Colonic mucosa (tissue), 4 donors: ENCODE results near the gene KXD1. TPM values are rescaled to one million over a fixed set of nuclear protein-coding genes. Genes with fewer than 3 reads are reported as not detected.

Source experiments
- DNase-seq: peaks from one replicate; pipeline ENCODE4 v3.0.0-alpha.2; 2020
- H3K27ac ChIP-seq: fragments of 200-600 bp; one replicate; pipeline ENCODE4 v1.8.0; 2021
- H3K27me3 ChIP-seq: fragments of 200-600 bp; one replicate; pipeline ENCODE4 v1.8.0; 2021
- H3K36me3 ChIP-seq: fragments of 200-600 bp; one replicate; pipeline ENCODE4 v1.8.0; 2021
- H3K4me1 ChIP-seq: fragments of 200-600 bp; one replicate; pipeline ENCODE4 v1.8.0; 2021; ENCODE audit warnings: mild to moderate bottlenecking
- H3K4me3 ChIP-seq: fragments of 200-600 bp; one replicate; pipeline ENCODE4 v1.8.0; 2021
- H3K9ac ChIP-seq, 2 donors: one replicate each; pipeline ENCODE4 v1.7.0; 2013; ENCODE audit warnings: control low read depth in 2 of 2, low read depth in 2 of 2, low read length in 2 of 2
- H3K9me3 ChIP-seq: fragments of 200-600 bp; one replicate; pipeline ENCODE4 v1.8.0; 2021
- CTCF ChIP-seq: fragments of 200-600 bp; IDR thresholded peaks from one replicate; pipeline ENCODE4 v1.8.0; 2022; ENCODE audit warnings: antibody characterized with exemption, mild to moderate bottlenecking
- intact Hi-C: fragments of 100-400 bp; cut with DNase I; formaldehyde crosslinking; loops from one replicate; pipeline ENCODE4 v1.14.1; 2022
- total RNA-seq, 2 donors: library from RNA; stranded (reverse); fragmentation: NEBNext Ultra II Directional in 1 of 2; extraction: Animal tissue kit (Norgen Biotek cat#: 25700) in 1 of 2; gene quantifications; one replicate each; pipeline ENCODE4 v1.2.1, GENCODE V29; 2021
- donor health status: healthy.
- donor health status: DM: no; HTN: no; CAD: no.
- donor health status: DM: no; HTN: no; CAD: no.

Gene KXD1
- total RNA-seq, 2 donors from 2014 or later = 66.8 to 80.4 TPM

GRCh38 chr19:18608805-18609716 is 51.4 kb downstream of the KXD1 start:
- Histone ChIP-seq H3K4me1 (no peaks in the 10 kb centered on the region), H3K27ac (no peak overlapping the region), H3K27me3 (peaks cover 95% of the 10 kb centered on the region), H3K4me3 (no peak overlapping the region), H3K9ac (no peak overlapping the region), H3K9me3 (no peaks in the 10 kb centered on the region), H3K36me3 (no peaks in the 10 kb centered on the region)
- intact Hi-C loops = no loop called here
- no peak for TF ChIP-seq CTCF
- DNase-seq = no peak

GRCh38 chr19:18609717-18610051 is 52.0 kb downstream of the KXD1 start:
- Histone ChIP-seq H3K9me3 (no peaks in the 10 kb centered on the region), H3K4me3 (no peak overlapping the region), H3K36me3 (no peaks in the 10 kb centered on the region), H3K9ac (no peak overlapping the region), H3K4me1 (no peaks in the 10 kb centered on the region), H3K27ac (no peak overlapping the region), H3K27me3 (peaks cover 95% of the 10 kb centered on the region)
- DNase-seq = no peak
- intact Hi-C loops = no loop called here
- no peak for TF ChIP-seq CTCF

GRCh38 chr19:18610245-18610555 is 52.5 kb downstream of the KXD1 start:
- peaks cover 89% of the 10 kb centered on the region for H3K27me3 ChIP-seq
- intact Hi-C loops = no loop called here
- no peak overlapping the region for H3K27ac ChIP-seq
- no peak for TF ChIP-seq CTCF
- H3K9me3 ChIP-seq = no peaks in the 10 kb centered on the region
- DNase-seq = no peak
- H3K4me1 ChIP-seq = no peaks in the 10 kb centered on the region
- no peaks in the 10 kb centered on the region for H3K36me3 ChIP-seq
- H3K4me3 ChIP-seq = no peak overlapping the region
- no peak overlapping the region for H3K9ac ChIP-seq

- Histone ChIP-seq H3K4me3 (no peak overlapping the region), H3K36me3 (no peaks in the 10 kb centered on the region), H3K27me3 (peaks cover 84% of the 10 kb centered on the region), H3K9me3 (no peaks in the 10 kb centered on the region), H3K9ac (no peak overlapping the region), H3K27ac (no peak overlapping the region), H3K4me1 (no peaks in the 10 kb centered on the region)
- no peak for TF ChIP-seq CTCF
- DNase-seq = no peak
- intact Hi-C loops = no loop called here
Observed at GRCh38 chr19:18610556-18611326, 53.1 kb downstream of the KXD1 start.

GRCh38 chr19:18611327-18612050 is 53.8 kb downstream of the KXD1 start:
- no peaks in the 10 kb centered on the region for H3K4me1 ChIP-seq
- no peak overlapping the region for H3K4me3 ChIP-seq
- intact Hi-C loops = no loop called here

More at GRCh38 chr19:18611327-18612050, 53.8 kb downstream of the KXD1 start:
- Histone ChIP-seq H3K9ac (no peak overlapping the region), H3K36me3 (no peaks in the 10 kb centered on the region), H3K27me3 (peaks cover 78% of the 10 kb centered on the region), H3K9me3 (no peaks in the 10 kb centered on the region), H3K27ac (no peak overlapping the region)
- no peak for TF ChIP-seq CTCF
- no peak for DNase-seq
